ENCODE results near the gene CACNA1H. TPM values are rescaled to one million over a fixed set of nuclear protein-coding genes. Genes with fewer than 3 reads are reported as not detected.

Gene CACNA1H
- total and polyA plus RNA-seq, 9 of the 15 experiments (the other 6 are each of a cell fraction or from before 2014, with no cell fraction given) = 0.10 to 0.18 TPM; not detected in 7

- Histone ChIP-seq H3K27ac (ENCODE audit: extremely low read depth, low read depth, low read length) (no peak overlapping the region), H3K9ac (ENCODE audit: insufficient read depth in 1 of 2, low read depth in 2 of 2, low read length in 2 of 2) (peak overlapping the region in 1 of 2 experiments; percentile 36; a peak in 1 of 4 replicates)
Observed at GRCh38 chr16:1245452-1246020, 92.6 kb downstream of the CACNA1H start.

More at GRCh38 chr16:1245452-1246020, 92.6 kb downstream of the CACNA1H start:
- DNase-seq (ENCODE audit: extremely low read depth in 1 of 4, low spot score in 3 of 4) = no peak
- Histone ChIP-seq H3K9me1 (ENCODE audit: control insufficient read depth, insufficient read depth, low read length) (no peaks in the 10 kb centered on the region), H3K4me1 (replicated peaks in 1 of 2; ENCODE audit: control insufficient read depth in 2 of 2, insufficient read depth in 2 of 2, low read length in 2 of 2) (peaks cover 0 to 19% of the 10 kb centered on the region in 2 experiments; a peak in 2 of 5 replicates), H2AFZ (ENCODE audit: low read depth, low read length) (no peak overlapping the region), H3K27me3 (ENCODE audit: control insufficient read depth in 2 of 2, insufficient read depth in 2 of 2, low read length in 2 of 2) (peaks cover 7 to 29% of the 10 kb centered on the region in 2 experiments; a peak in 3 of 5 replicates), H3K79me2 (ENCODE audit: control insufficient read depth, insufficient read depth, low read length) (no peaks in the 10 kb centered on the region), H4K20me1 (replicated peaks; ENCODE audit: control insufficient read depth, insufficient read depth, low read length) (no peaks in the 10 kb centered on the region), H3K9me3 (replicated peaks; ENCODE audit: control insufficient read depth, insufficient read depth, low read depth, low read length) (no peaks in the 10 kb centered on the region), H3K4me2 (ENCODE audit: insufficient read depth, low read length) (no peak overlapping the region), H3K36me3 (ENCODE audit: control insufficient read depth, insufficient read depth, low read length) (no peaks in the 10 kb centered on the region), H3K4me3 (no peak overlapping the region)
- FAIRE-seq = no peak
- intact Hi-C loops (cut with micrococcal nuclease) (no loop called here), in situ Hi-C loops (cut with MboI) (no loop called here)
- BruUV-seq (replicated peaks) = no TSS peak
- ChIA-PET POLR2A (no interaction called here), CTCF (ENCODE audit: low intra/inter-chr PET ratio) (no interaction called here)
- ATAC-seq = no peak
- 11% methylated on average over 18 of the region's 22 CpGs for WGBS (ENCODE audit: insufficient coverage, low coverage, missing lambda C conversion rate)
- TF ChIP-seq ARID3B (CRISPR knock-in tag; IDR thresholded peaks at IDR 0.05; ENCODE audit: borderline replicate concordance) (no peak), CHD4 (IDR thresholded peaks at IDR 0.05; ENCODE audit: insufficient read depth, insufficient replicate concordance, low read depth, low read length, poor library complexity, severe bottlenecking) (no peak), POLR2H (tag; IDR thresholded peaks at IDR 0.05; ENCODE audit: low read depth) (no peak), PHF20 (IDR thresholded peaks at IDR 0.05; ENCODE audit: partially characterized antibody) (no peak), SMAD4 (CRISPR knock-in tag; conservative IDR thresholded peaks at IDR 0.05) (no peak), NKRF (IDR thresholded peaks at IDR 0.05; ENCODE audit: borderline replicate concordance) (no peak), TRIM24 (IDR thresholded peaks at IDR 0.05) (no peak), HLTF (IDR thresholded peaks at IDR 0.05) (no peak), TSHZ1 (CRISPR knock-in tag; IDR thresholded peaks at IDR 0.05) (no peak), ZFPM2 (CRISPR knock-in tag; IDR thresholded peaks at IDR 0.05) (no peak), ZC3H8 (IDR thresholded peaks at IDR 0.05) (no peak), ZNF124 (CRISPR knock-in tag; IDR thresholded peaks at IDR 0.05) (no peak), ZNF76 (CRISPR knock-in tag; IDR thresholded peaks at IDR 0.05; ENCODE audit: borderline replicate concordance) (no peak), MAX (CRISPR knock-in tag; IDR thresholded peaks at IDR 0.05) (no peak), MCM5 (IDR thresholded peaks at IDR 0.05; ENCODE audit: low read depth) (no peak), HDAC8 (tag; IDR thresholded peaks at IDR 0.05) (no peak)

All from K562 (cell line).